WTC11 (cell line): ENCODE results near the gene NKAIN2.

ENCODE experiments used
- CBFB ChIP-seq: sonication (generic); formaldehyde crosslinking; IDR thresholded peaks from 2 replicates; pipeline ENCODE4 v1.8.1; 2022; ENCODE audit warnings: mild to moderate bottlenecking, low read depth, missing genetic modification reagents
- RELA ChIP-seq: sonication (generic); formaldehyde crosslinking; IDR thresholded peaks from 2 replicates; pipeline ENCODE4 v1.8.1; 2022; ENCODE audit warnings: missing genetic modification reagents, mild to moderate bottlenecking, borderline replicate concordance
- SP1 ChIP-seq: sonication (generic); formaldehyde crosslinking; conservative IDR thresholded peaks from 2 replicates; pipeline ENCODE4 v1.8.1; 2022; ENCODE audit warnings: missing genetic modification reagents
- ZNF232 ChIP-seq: sonication (generic); formaldehyde crosslinking; IDR thresholded peaks from 2 replicates; pipeline ENCODE4 v1.8.0; 2022; ENCODE audit warnings: mild to moderate bottlenecking, missing genetic modification reagents
- ZNF416 ChIP-seq: fragments of 250-450 bp; sonication (Bioruptor Pico); IDR thresholded peaks from 2 replicates; pipeline ENCODE4 v1.9.0; 2021; ENCODE audit warnings: mild to moderate bottlenecking, inconsistent platforms
- TF ChIP-seq, protein P1 (sequence below): fragments of 200-600 bp; IDR thresholded peaks from 2 replicates; pipeline ENCODE4 v1.8.0; 2022; ENCODE audit warnings: antibody characterized with exemption
- TF ChIP-seq, protein P2 (sequence below): sonication (generic); formaldehyde crosslinking; IDR thresholded peaks from 2 replicates; pipeline ENCODE4 v1.8.1; 2023; ENCODE audit warnings: mild to moderate bottlenecking, moderate library complexity, missing genetic modification reagents
- TF ChIP-seq, protein P3 (sequence below): sonication (generic); formaldehyde crosslinking; IDR thresholded peaks from 2 replicates; pipeline ENCODE4 v1.8.1; 2023; ENCODE audit warnings: mild to moderate bottlenecking, missing genetic modification reagents, borderline replicate concordance
- TF ChIP-seq, protein P4 (sequence below): sonication (generic); formaldehyde crosslinking; IDR thresholded peaks from 2 replicates; pipeline ENCODE4 v1.8.0; 2022; ENCODE audit warnings: mild to moderate bottlenecking, missing genetic modification reagents
- TF ChIP-seq, protein P5 (sequence below): sonication (generic); formaldehyde crosslinking; IDR thresholded peaks from 2 replicates; pipeline ENCODE4 v1.8.0; 2022; ENCODE audit warnings: mild to moderate bottlenecking, missing genetic modification reagents
- TF ChIP-seq, protein P6 (sequence below): sonication (generic); formaldehyde crosslinking; IDR thresholded peaks from 2 replicates; pipeline ENCODE4 v1.8.1; 2022; ENCODE audit warnings: low read depth, mild to moderate bottlenecking, moderate library complexity, missing genetic modification reagents, borderline replicate concordance

DNA sequence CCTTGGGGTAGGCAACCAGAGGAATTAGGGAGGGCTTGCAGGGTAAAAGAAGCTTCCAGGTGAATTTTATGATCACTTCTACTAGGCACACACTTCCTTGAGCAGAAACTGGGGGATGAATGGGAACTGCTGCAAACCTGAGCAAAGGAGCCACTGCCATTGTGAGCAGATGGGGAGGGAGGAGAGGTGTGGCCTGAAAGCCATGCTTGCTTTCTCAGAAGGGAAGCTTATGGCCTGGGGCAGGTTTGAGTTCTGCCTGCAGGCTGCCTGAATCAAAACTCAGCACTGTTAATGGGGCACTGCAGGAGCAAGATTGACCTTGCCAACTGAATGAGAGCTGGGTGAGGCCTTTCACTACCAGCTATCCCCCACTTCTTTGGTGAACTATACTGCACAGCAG, 328.1 kb downstream of the NKAIN2 start:
- TF ChIP-seq ZNF232 (CRISPR knock-in tag) (no peak), SP1 (CRISPR knock-in tag) (no peak), RELA (CRISPR knock-in tag) (no peak), ZNF416 (no peak), CBFB (CRISPR knock-in tag) (no peak)
- TF ChIP-seq, protein P1, sequence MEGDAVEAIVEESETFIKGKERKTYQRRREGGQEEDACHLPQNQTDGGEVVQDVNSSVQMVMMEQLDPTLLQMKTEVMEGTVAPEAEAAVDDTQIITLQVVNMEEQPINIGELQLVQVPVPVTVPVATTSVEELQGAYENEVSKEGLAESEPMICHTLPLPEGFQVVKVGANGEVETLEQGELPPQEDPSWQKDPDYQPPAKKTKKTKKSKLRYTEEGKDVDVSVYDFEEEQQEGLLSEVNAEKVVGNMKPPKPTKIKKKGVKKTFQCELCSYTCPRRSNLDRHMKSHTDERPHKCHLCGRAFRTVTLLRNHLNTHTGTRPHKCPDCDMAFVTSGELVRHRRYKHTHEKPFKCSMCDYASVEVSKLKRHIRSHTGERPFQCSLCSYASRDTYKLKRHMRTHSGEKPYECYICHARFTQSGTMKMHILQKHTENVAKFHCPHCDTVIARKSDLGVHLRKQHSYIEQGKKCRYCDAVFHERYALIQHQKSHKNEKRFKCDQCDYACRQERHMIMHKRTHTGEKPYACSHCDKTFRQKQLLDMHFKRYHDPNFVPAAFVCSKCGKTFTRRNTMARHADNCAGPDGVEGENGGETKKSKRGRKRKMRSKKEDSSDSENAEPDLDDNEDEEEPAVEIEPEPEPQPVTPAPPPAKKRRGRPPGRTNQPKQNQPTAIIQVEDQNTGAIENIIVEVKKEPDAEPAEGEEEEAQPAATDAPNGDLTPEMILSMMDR: no peak
- TF ChIP-seq, protein P2, sequence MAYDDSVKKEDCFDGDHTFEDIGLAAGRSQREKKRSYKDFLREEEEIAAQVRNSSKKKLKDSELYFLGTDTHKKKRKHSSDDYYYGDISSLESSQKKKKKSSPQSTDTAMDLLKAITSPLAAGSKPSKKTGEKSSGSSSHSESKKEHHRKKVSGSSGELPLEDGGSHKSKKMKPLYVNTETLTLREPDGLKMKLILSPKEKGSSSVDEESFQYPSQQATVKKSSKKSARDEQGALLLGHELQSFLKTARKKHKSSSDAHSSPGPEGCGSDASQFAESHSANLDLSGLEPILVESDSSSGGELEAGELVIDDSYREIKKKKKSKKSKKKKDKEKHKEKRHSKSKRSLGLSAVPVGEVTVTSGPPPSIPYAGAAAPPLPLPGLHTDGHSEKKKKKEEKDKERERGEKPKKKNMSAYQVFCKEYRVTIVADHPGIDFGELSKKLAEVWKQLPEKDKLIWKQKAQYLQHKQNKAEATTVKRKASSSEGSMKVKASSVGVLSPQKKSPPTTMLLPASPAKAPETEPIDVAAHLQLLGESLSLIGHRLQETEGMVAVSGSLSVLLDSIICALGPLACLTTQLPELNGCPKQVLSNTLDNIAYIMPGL (CRISPR knock-in tag): no peak
- TF ChIP-seq, protein P3, sequence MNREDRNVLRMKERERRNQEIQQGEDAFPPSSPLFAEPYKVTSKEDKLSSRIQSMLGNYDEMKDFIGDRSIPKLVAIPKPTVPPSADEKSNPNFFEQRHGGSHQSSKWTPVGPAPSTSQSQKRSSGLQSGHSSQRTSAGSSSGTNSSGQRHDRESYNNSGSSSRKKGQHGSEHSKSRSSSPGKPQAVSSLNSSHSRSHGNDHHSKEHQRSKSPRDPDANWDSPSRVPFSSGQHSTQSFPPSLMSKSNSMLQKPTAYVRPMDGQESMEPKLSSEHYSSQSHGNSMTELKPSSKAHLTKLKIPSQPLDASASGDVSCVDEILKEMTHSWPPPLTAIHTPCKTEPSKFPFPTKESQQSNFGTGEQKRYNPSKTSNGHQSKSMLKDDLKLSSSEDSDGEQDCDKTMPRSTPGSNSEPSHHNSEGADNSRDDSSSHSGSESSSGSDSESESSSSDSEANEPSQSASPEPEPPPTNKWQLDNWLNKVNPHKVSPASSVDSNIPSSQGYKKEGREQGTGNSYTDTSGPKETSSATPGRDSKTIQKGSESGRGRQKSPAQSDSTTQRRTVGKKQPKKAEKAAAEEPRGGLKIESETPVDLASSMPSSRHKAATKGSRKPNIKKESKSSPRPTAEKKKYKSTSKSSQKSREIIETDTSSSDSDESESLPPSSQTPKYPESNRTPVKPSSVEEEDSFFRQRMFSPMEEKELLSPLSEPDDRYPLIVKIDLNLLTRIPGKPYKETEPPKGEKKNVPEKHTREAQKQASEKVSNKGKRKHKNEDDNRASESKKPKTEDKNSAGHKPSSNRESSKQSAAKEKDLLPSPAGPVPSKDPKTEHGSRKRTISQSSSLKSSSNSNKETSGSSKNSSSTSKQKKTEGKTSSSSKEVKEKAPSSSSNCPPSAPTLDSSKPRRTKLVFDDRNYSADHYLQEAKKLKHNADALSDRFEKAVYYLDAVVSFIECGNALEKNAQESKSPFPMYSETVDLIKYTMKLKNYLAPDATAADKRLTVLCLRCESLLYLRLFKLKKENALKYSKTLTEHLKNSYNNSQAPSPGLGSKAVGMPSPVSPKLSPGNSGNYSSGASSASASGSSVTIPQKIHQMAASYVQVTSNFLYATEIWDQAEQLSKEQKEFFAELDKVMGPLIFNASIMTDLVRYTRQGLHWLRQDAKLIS: no peak
- TF ChIP-seq, protein P4, sequence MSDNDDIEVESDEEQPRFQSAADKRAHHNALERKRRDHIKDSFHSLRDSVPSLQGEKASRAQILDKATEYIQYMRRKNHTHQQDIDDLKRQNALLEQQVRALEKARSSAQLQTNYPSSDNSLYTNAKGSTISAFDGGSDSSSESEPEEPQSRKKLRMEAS: no peak
- TF ChIP-seq, protein P5, sequence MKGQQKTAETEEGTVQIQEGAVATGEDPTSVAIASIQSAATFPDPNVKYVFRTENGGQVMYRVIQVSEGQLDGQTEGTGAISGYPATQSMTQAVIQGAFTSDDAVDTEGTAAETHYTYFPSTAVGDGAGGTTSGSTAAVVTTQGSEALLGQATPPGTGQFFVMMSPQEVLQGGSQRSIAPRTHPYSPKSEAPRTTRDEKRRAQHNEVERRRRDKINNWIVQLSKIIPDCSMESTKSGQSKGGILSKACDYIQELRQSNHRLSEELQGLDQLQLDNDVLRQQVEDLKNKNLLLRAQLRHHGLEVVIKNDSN (CRISPR knock-in tag): no peak
- TF ChIP-seq, protein P6, sequence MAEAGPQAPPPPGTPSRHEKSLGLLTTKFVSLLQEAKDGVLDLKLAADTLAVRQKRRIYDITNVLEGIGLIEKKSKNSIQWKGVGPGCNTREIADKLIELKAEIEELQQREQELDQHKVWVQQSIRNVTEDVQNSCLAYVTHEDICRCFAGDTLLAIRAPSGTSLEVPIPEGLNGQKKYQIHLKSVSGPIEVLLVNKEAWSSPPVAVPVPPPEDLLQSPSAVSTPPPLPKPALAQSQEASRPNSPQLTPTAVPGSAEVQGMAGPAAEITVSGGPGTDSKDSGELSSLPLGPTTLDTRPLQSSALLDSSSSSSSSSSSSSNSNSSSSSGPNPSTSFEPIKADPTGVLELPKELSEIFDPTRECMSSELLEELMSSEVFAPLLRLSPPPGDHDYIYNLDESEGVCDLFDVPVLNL (CRISPR knock-in tag): no peak
